Activated CD8-positive, alpha-beta T cell treated with anti-CD3 and anti-CD28 coated beads for 36 hours (primary cell): ENCODE measurements around the gene CPEB3. TPM values are rescaled to one million over a fixed set of nuclear protein-coding genes. Genes with fewer than 3 reads are reported as not detected.

ENCODE experiments used
- ATAC-seq: fragments of 200-7000 bp; cut with Tn5 transposase; one replicate; pipeline ENCODE4 v1.10.0; 2021; ENCODE audit warnings: mild to moderate bottlenecking, moderate library complexity
- CTCF ChIA-PET: fragments of 350-600 bp; sonication (Branson Sonifier 250); formaldehyde crosslinking; loops from one replicate; lab custom pipeline; 2021; ENCODE audit warnings: antibody characterized with exemption; lab: Charles Lee
- POLR2A ChIA-PET: fragments of 350-600 bp; sonication (Branson Sonifier 250); formaldehyde crosslinking; loops from one replicate; lab custom pipeline; 2021; ENCODE audit warnings: antibody characterized with exemption; lab: Charles Lee
- DNase-seq: peaks from one replicate; pipeline ENCODE4 v3.0.0-alpha.2; 2020
- H3K27ac Mint-ChIP-seq: one replicate; pipeline ENCODE4 v1.8.0; 2021; ENCODE audit warnings: mild to moderate bottlenecking, mixed read lengths
- H3K27me3 Mint-ChIP-seq: one replicate; pipeline ENCODE4 v1.8.0; 2021; ENCODE audit warnings: mixed read lengths
- H3K36me3 Mint-ChIP-seq: one replicate; pipeline ENCODE4 v1.8.0; 2021; ENCODE audit warnings: low read depth, mixed read lengths
- H3K4me1 Mint-ChIP-seq: one replicate; pipeline ENCODE4 v1.8.0; 2021; ENCODE audit warnings: low read depth, mixed read lengths
- H3K4me3 Mint-ChIP-seq: one replicate; pipeline ENCODE4 v1.8.0; 2021; ENCODE audit warnings: mild to moderate bottlenecking, moderate library complexity, mixed read lengths
- H3K9me3 Mint-ChIP-seq: one replicate; pipeline ENCODE4 v1.8.0; 2021; ENCODE audit warnings: mixed read lengths
- intact Hi-C: fragments of 100-400 bp; cut with micrococcal nuclease; formaldehyde crosslinking; loops from one replicate; pipeline ENCODE4 v1.10.0; 2022
- total RNA-seq, 2 experiments: library from RNA; stranded (reverse); gene quantifications; one replicate each; pipeline ENCODE4 v1.2.3, GENCODE V29; 2021
- TF ChIP-seq, protein P1 (sequence below): fragments of 200-600 bp; IDR thresholded peaks from one replicate; pipeline ENCODE4 v1.8.0; 2022; ENCODE audit warnings: antibody characterized with exemption, mild to moderate bottlenecking

CPEB3 gene
- total RNA-seq, 2 experiments from 2014 or later: 1.8 to 2.2 TPM

DNA sequence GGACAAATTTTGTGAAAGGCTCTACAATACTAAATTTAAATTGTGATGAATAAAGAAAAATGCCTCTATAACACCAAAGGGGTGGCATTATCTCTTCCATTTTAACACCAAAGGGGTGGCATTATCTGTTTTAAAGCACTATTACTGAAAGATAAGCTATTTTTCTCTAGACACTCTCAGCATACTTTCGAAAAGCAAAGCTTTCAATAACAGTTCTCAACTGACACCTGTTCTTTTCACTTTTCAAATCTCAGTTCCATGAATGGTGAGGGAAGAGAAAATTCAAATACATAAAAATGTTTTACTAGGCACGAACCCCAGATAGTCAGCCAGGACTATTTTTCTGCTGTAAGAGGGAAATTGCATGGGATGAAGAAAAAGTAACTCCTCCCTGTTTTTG is 103.8 kb downstream of the CPEB3 start:
- H3K36me3 Mint-ChIP-seq: no peaks in the 10 kb centered on the region
- ChIA-PET CTCF (no interaction called here), POLR2A (no interaction called here)
- TF ChIP-seq, protein P1, sequence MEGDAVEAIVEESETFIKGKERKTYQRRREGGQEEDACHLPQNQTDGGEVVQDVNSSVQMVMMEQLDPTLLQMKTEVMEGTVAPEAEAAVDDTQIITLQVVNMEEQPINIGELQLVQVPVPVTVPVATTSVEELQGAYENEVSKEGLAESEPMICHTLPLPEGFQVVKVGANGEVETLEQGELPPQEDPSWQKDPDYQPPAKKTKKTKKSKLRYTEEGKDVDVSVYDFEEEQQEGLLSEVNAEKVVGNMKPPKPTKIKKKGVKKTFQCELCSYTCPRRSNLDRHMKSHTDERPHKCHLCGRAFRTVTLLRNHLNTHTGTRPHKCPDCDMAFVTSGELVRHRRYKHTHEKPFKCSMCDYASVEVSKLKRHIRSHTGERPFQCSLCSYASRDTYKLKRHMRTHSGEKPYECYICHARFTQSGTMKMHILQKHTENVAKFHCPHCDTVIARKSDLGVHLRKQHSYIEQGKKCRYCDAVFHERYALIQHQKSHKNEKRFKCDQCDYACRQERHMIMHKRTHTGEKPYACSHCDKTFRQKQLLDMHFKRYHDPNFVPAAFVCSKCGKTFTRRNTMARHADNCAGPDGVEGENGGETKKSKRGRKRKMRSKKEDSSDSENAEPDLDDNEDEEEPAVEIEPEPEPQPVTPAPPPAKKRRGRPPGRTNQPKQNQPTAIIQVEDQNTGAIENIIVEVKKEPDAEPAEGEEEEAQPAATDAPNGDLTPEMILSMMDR: no peak
- H3K4me3 Mint-ChIP-seq: no peak overlapping the region
- ATAC-seq: no peak
- intact Hi-C loops: no loop called here
- H3K9me3 Mint-ChIP-seq: no peaks in the 10 kb centered on the region
- H3K4me1 Mint-ChIP-seq: no peaks in the 10 kb centered on the region
- no peak for DNase-seq
- H3K27me3 Mint-ChIP-seq: no peaks in the 10 kb centered on the region
- no peak overlapping the region for H3K27ac Mint-ChIP-seq

DNA sequence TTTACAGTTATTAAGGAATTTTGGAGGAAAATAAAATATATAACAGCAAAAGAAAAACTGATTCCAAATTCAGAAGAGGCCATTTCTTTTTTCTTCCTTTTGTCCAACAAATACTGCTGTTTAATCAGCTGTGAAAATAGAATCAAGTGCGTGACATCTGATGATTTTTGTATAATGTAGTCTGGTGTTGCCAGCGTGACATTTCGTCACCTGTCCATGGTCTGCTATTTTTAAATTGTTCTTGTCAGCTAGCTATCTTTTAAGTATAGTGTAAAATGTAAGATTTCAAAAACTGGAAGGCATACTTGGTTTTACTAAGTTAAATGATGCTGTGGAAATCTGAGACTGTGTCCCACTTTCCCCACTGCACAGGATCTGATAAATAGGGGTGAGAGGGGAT is 105.9 kb downstream of the CPEB3 start:
- no peak for ATAC-seq
- no peak overlapping the region for H3K4me3 Mint-ChIP-seq
- no peak overlapping the region for H3K27ac Mint-ChIP-seq
- H3K9me3 Mint-ChIP-seq: no peaks in the 10 kb centered on the region
- no peak for DNase-seq
- TF ChIP-seq, protein P1: no peak
- no peaks in the 10 kb centered on the region for H3K27me3 Mint-ChIP-seq
- ChIA-PET CTCF (interaction anchor here (0.9 kb wide), 1 partner anchor 275 kb away, joined by 3 read pairs; no protein-coding TSS in a partner anchor), POLR2A (interaction anchor here (0.6 kb wide), 1 partner anchor 76 kb away, joined by 3 read pairs; no protein-coding TSS in a partner anchor)
- H3K4me1 Mint-ChIP-seq: no peaks in the 10 kb centered on the region
- intact Hi-C loops: no loop called here
- no peaks in the 10 kb centered on the region for H3K36me3 Mint-ChIP-seq

DNA sequence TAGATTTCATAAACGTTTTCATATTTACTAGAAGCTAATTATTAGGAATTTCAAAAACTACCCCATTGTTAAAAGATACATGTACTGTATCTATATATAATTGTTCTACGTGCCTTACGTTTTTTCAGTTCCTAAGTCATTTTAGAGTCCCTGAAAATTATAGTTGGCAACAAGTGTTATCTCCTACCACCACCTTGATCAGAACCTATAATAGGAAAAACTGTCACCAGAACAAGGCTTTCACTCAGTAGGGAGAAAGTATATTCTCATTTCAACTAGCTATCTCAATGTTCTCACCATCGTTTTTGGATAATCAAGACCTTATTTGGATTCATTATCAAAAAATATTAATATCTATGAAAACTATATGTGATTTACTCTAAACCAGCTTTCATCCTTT is 107.7 kb downstream of the CPEB3 start:
- Mint-ChIP-seq H3K4me3 (no peak overlapping the region), H3K4me1 (no peaks in the 10 kb centered on the region), H3K27ac (no peak overlapping the region), H3K27me3 (no peaks in the 10 kb centered on the region), H3K36me3 (no peaks in the 10 kb centered on the region), H3K9me3 (no peaks in the 10 kb centered on the region)
- intact Hi-C loops: no loop called here
- CTCF ChIA-PET: no interaction called here
- POLR2A ChIA-PET: no interaction called here
- TF ChIP-seq, protein P1: no peak
- DNase-seq: no peak
- ATAC-seq: no peak

DNA sequence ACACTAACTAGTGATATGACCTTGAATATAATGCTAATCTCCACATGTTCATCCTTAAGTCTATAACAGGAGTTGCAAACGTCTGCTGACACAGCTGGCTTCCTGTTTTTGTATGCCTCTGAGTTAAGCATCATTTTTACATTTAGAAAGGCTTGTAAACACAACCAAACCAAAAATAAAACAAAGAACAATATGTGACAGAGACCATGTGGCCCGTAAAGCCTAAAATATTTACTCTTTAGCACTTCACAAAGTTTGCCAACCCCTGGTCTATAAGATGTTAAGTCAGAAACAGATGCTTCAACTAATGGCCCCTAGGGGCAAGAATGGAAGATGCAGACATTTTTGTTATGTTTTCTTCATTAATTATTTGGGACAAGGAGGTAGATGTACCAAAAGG is 109.3 kb downstream of the CPEB3 start:
- Mint-ChIP-seq H3K36me3 (no peaks in the 10 kb centered on the region), H3K4me3 (no peak overlapping the region), H3K27ac (no peak overlapping the region), H3K9me3 (no peaks in the 10 kb centered on the region), H3K27me3 (no peaks in the 10 kb centered on the region), H3K4me1 (no peaks in the 10 kb centered on the region)
- no peak for ATAC-seq
- intact Hi-C loops: no loop called here
- TF ChIP-seq, protein P1: no peak
- CTCF ChIA-PET: interaction anchor here (0.6 to 1.2 kb wide), 2 partner anchors 8 to 109 kb away, joined by 3 to 5 read pairs; partner anchors contain the start of genes CPEB3 and MARCHF5
- POLR2A ChIA-PET: no interaction called here
- no peak for DNase-seq

DNA sequence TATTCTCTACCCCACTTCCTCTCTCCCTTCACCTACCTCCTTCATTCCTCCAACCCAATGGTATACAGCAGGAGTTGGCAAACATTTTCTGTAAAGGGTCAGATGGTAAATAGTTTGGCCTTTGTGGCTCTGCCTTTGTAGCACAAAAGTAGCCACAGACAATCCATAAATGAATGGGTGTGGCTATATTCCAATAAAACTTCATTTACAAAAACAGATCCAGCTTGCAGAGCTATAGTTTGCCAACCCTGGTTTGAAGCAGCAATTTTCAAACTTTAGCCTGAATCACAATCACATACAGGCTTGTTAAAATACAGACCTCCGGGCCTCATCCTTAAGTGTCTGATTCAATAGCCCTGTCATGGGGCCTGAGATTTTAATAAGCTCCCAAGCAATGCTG is 110.5 kb downstream of the CPEB3 start:
- Mint-ChIP-seq H3K36me3 (no peaks in the 10 kb centered on the region), H3K4me3 (no peak overlapping the region), H3K27ac (no peak overlapping the region), H3K27me3 (no peaks in the 10 kb centered on the region), H3K4me1 (no peaks in the 10 kb centered on the region), H3K9me3 (no peaks in the 10 kb centered on the region)
- TF ChIP-seq, protein P1: no peak
- no peak for DNase-seq
- intact Hi-C loops: no loop called here
- CTCF ChIA-PET: no interaction called here
- ATAC-seq: no peak
- POLR2A ChIA-PET: no interaction called here
